ENCODE measurements around the gene REX1BD.

REX1BD gene

GRCh38 chr19:18612051-18612771 is 23.6 kb downstream of the REX1BD start:
- H3K9me3 ChIP-seq (replicated peaks in 1 of 11), result peaks cover 0 to 13% (median 5%) of the 10 kb centered on the region in 11 experiments; a peak in 15 of 22 replicates
- peak overlapping the region; percentile 40 to 69 (median 58) for H3K4me3 ChIP-seq
- TF ChIP-seq Cebpa-rat (IDR thresholded peaks at IDR 0.05), result no peak
- peaks cover 89 to 100% (median 96%) of the 10 kb centered on the region in 11 experiments for H3K27me3 ChIP-seq
- H3K27ac ChIP-seq, result no peak overlapping the region
- H3K4me2 ChIP-seq, result peak overlapping the region; percentile 86 to 94 (median 87)
- no peaks in the 10 kb centered on the region for H3K36me3 ChIP-seq
- peaks cover 26 to 41% (median 39%) of the 10 kb centered on the region in 10 experiments for H3K4me1 ChIP-seq
- peaks cover 0 to 74% (median 63%) of the 10 kb centered on the region in 11 experiments; a peak in 19 of 22 replicates for H4K20me1 ChIP-seq
- peak overlapping the region in 6 of 11 experiments; percentile 15 to 54 (median 38); a peak in 5 of 22 replicates for H3K9ac ChIP-seq

GRCh38 chr19:18612772-18613588 is 24.4 kb downstream of the REX1BD start, which contains the start of gene TMEM59L:
Gene TMEM59L (plus strand): TSS chr19:18612870. CDS start chr19:18612959, 89 bp downstream.
- Histone ChIP-seq H3K27me3 (peaks cover 82 to 99% (median 88%) of the 10 kb centered on the region in 11 experiments), H4K20me1 (peaks cover 0 to 66% (median 56%) of the 10 kb centered on the region in 11 experiments; a peak in 19 of 22 replicates), H3K27ac (no peak within 1 kb of the TSS), H3K9ac (peak within 1 kb of the TSS in 6 of 11 experiments; percentile 15 to 54 (median 38); a peak in 5 of 22 replicates), H3K4me2 (peak within 1 kb of the TSS; percentile 86 to 94 (median 87)), H3K9me3 (replicated peaks in 1 of 11) (peaks cover 0 to 21% (median 12%) of the 10 kb centered on the region in 11 experiments; a peak in 16 of 22 replicates), H3K36me3 (no peaks in the 10 kb centered on the region), H3K4me1 (peaks cover 26 to 35% (median 33%) of the 10 kb centered on the region in 10 experiments), H3K4me3 (peak within 1 kb of the TSS; percentile 40 to 69 (median 58))
- TF ChIP-seq Cebpa-rat (IDR thresholded peaks at IDR 0.05), result no peak

GRCh38 chr19:18613589-18614234 is 25.1 kb downstream of the REX1BD start:
- H3K27ac ChIP-seq, result no peak overlapping the region
- no peak for TF ChIP-seq Cebpa-rat (IDR thresholded peaks at IDR 0.05)
- H3K4me2 ChIP-seq, result 0 out of 22 replicates have a peak overlapping the region, but pooled peaks of 1 of the 11 experiments have one; percentile 86
- H3K36me3 ChIP-seq, result no peaks in the 10 kb centered on the region
- peaks cover 0 to 21% (median 12%) of the 10 kb centered on the region in 11 experiments; a peak in 16 of 22 replicates for H3K9me3 ChIP-seq (replicated peaks in 1 of 11)
- H3K4me1 ChIP-seq, result peaks cover 26 to 35% (median 32%) of the 10 kb centered on the region in 10 experiments
- H4K20me1 ChIP-seq, result peaks cover 0 to 59% (median 49%) of the 10 kb centered on the region in 11 experiments; a peak in 19 of 22 replicates
- H3K27me3 ChIP-seq, result peaks cover 74 to 91% (median 81%) of the 10 kb centered on the region in 11 experiments
- H3K4me3 ChIP-seq, result no peak overlapping the region; a peak in 1 of 20 replicates
- no peak overlapping the region for H3K9ac ChIP-seq

GRCh38 chr19:18616023-18616422 is 27.4 kb downstream of the REX1BD start:
- Histone ChIP-seq H3K36me3 (no peaks in the 10 kb centered on the region), H3K9me3 (replicated peaks in 1 of 11) (peaks cover 0 to 21% (median 12%) of the 10 kb centered on the region in 11 experiments; a peak in 16 of 22 replicates), H3K4me3 (no peak overlapping the region), H4K20me1 (peaks cover 0 to 36% (median 26%) of the 10 kb centered on the region in 11 experiments; a peak in 19 of 22 replicates), H3K27me3 (peaks cover 51 to 68% (median 58%) of the 10 kb centered on the region in 11 experiments), H3K27ac (no peak overlapping the region), H3K9ac (no peak overlapping the region), H3K4me2 (no peak overlapping the region), H3K4me1 (peaks cover 19 to 29% (median 26%) of the 10 kb centered on the region in 10 experiments)
- no peak for TF ChIP-seq Cebpa-rat (IDR thresholded peaks at IDR 0.05)

GRCh38 chr19:18617562-18617961 is 29.0 kb downstream of the REX1BD start:
- peaks cover 0 to 21% (median 12%) of the 10 kb centered on the region in 11 experiments; a peak in 16 of 22 replicates for H3K9me3 ChIP-seq (replicated peaks in 1 of 11)
- no peak for TF ChIP-seq Cebpa-rat (IDR thresholded peaks at IDR 0.05)
- H3K36me3 ChIP-seq, result no peaks in the 10 kb centered on the region
- no peak overlapping the region for H3K9ac ChIP-seq
- no peak overlapping the region for H3K27ac ChIP-seq
- peaks cover 0 to 22% (median 14%) of the 10 kb centered on the region in 11 experiments; a peak in 16 of 22 replicates for H4K20me1 ChIP-seq
- H3K27me3 ChIP-seq, result peaks cover 36 to 53% (median 43%) of the 10 kb centered on the region in 11 experiments
- peaks cover 6 to 26% (median 20%) of the 10 kb centered on the region in 10 experiments; a peak in 19 of 20 replicates for H3K4me1 ChIP-seq
- no peak overlapping the region for H3K4me3 ChIP-seq
- H3K4me2 ChIP-seq, result no peak overlapping the region

- peaks cover 0 to 15% (median 8%) of the 10 kb centered on the region in 11 experiments; a peak in 10 of 22 replicates for H4K20me1 ChIP-seq
- no peak overlapping the region for H3K27ac ChIP-seq
- no peak for TF ChIP-seq Cebpa-rat (IDR thresholded peaks at IDR 0.05)
- H3K4me3 ChIP-seq, result no peak overlapping the region
- peaks cover 0 to 22% (median 15%) of the 10 kb centered on the region in 10 experiments; a peak in 14 of 20 replicates for H3K4me1 ChIP-seq
- H3K36me3 ChIP-seq, result no peaks in the 10 kb centered on the region
- H3K4me2 ChIP-seq, result no peak overlapping the region
- no peak overlapping the region for H3K9ac ChIP-seq
- H3K27me3 ChIP-seq, result peaks cover 29 to 46% (median 36%) of the 10 kb centered on the region in 11 experiments
- H3K9me3 ChIP-seq (replicated peaks in 1 of 11), result peaks cover 0 to 21% (median 12%) of the 10 kb centered on the region in 11 experiments; a peak in 16 of 22 replicates
Measured at GRCh38 chr19:18618236-18618635, 29.6 kb downstream of the REX1BD start.

GRCh38 chr19:18620311-18620710 is 31.7 kb downstream of the REX1BD start:
- TF ChIP-seq Cebpa-rat (IDR thresholded peaks at IDR 0.05), result no peak
- no peaks in the 10 kb centered on the region for H3K36me3 ChIP-seq
- H3K4me3 ChIP-seq, result no peak overlapping the region
- no peak overlapping the region for H3K9ac ChIP-seq
- H3K27me3 ChIP-seq, result peaks cover 8 to 25% (median 15%) of the 10 kb centered on the region in 11 experiments
- no peak overlapping the region for H3K27ac ChIP-seq
- H3K9me3 ChIP-seq (replicated peaks in 1 of 11), result peaks cover 0 to 21% (median 12%) of the 10 kb centered on the region in 11 experiments; a peak in 16 of 22 replicates
- H3K4me2 ChIP-seq, result peak overlapping the region in 3 of 11 experiments; percentile 15 to 43 (median 30); a peak in 3 of 22 replicates
- peaks cover 0 to 22% (median 15%) of the 10 kb centered on the region in 10 experiments; a peak in 14 of 20 replicates for H3K4me1 ChIP-seq
- no peaks in the 10 kb centered on the region; a peak in 1 of 22 replicates for H4K20me1 ChIP-seq

GRCh38 chr19:18620902-18621301 is 32.3 kb downstream of the REX1BD start:
- H3K9me3 ChIP-seq (replicated peaks in 1 of 11), result peaks cover 0 to 18% (median 12%) of the 10 kb centered on the region in 11 experiments; a peak in 16 of 22 replicates
- H3K4me2 ChIP-seq, result peak overlapping the region in 5 of 11 experiments; percentile 15 to 56 (median 30); a peak in 7 of 22 replicates
- TF ChIP-seq Cebpa-rat (IDR thresholded peaks at IDR 0.05), result no peak

More at GRCh38 chr19:18620902-18621301, 32.3 kb downstream of the REX1BD start:
- no peaks in the 10 kb centered on the region; a peak in 1 of 22 replicates for H4K20me1 ChIP-seq
- H3K36me3 ChIP-seq, result no peaks in the 10 kb centered on the region
- H3K9ac ChIP-seq, result no peak overlapping the region
- no peak overlapping the region for H3K27ac ChIP-seq
- H3K4me3 ChIP-seq, result no peak overlapping the region
- H3K27me3 ChIP-seq, result peaks cover 3 to 19% (median 9%) of the 10 kb centered on the region in 11 experiments
- peaks cover 0 to 22% (median 15%) of the 10 kb centered on the region in 10 experiments; a peak in 14 of 20 replicates for H3K4me1 ChIP-seq

Data from BLaER1 treated with 17β-estradiol and CSF1 and Interleukin-3, amounts not matched to agents 10 nM and 100 nM (cell line).